Measurements from ENCODE around the gene NTRK2.

DNA sequence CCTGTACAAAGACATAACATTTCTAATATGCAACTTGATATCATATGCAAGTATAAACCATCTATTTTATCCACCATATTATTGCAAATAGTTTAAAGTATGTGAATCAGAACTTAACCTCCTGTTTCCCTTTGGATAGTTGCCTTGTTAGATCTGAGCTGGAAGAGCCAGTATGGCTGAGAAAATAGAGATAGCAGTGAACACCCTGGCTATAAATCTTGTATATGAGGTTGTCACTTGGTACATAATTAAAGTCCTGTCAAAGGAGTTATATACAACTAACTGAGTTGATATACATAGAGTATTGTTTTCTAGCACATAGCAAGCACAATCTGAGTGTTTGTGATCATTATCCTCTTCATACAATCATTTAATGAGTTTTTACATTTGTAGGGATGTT, 272.3 kb downstream of the NTRK2 start:
- TF ChIP-seq, protein P1, sequence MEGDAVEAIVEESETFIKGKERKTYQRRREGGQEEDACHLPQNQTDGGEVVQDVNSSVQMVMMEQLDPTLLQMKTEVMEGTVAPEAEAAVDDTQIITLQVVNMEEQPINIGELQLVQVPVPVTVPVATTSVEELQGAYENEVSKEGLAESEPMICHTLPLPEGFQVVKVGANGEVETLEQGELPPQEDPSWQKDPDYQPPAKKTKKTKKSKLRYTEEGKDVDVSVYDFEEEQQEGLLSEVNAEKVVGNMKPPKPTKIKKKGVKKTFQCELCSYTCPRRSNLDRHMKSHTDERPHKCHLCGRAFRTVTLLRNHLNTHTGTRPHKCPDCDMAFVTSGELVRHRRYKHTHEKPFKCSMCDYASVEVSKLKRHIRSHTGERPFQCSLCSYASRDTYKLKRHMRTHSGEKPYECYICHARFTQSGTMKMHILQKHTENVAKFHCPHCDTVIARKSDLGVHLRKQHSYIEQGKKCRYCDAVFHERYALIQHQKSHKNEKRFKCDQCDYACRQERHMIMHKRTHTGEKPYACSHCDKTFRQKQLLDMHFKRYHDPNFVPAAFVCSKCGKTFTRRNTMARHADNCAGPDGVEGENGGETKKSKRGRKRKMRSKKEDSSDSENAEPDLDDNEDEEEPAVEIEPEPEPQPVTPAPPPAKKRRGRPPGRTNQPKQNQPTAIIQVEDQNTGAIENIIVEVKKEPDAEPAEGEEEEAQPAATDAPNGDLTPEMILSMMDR (IDR thresholded peaks at IDR 0.05; ENCODE audit: low read depth, low read length, poor library complexity, severe bottlenecking) = no peak
- no peak for TF ChIP-seq EZH2phosphoT487 (IDR thresholded peaks at IDR 0.05; ENCODE audit: borderline replicate concordance, low read length)
